Measurements from ENCODE around the gene TRNAU1AP. TPM values are rescaled to one million over a fixed set of nuclear protein-coding genes. Genes with fewer than 3 reads are reported as not detected.

Gene TRNAU1AP
- total and polyA plus RNA-seq, 2 of the 13 experiments (the other 11 are each of a cell fraction or from before 2014, with no cell fraction given), result 29.0 to 42.9 TPM

GRCh38 chr1:28505406-28506187, 47.3 kb upstream of the TRNAU1AP start, which contains the start of gene RCC1 (continued):
- TF ChIP-seq ZSCAN29 (CRISPR knock-in tag; conservative IDR thresholded peaks at IDR 0.05) (no peak), U2AF2 (IDR thresholded peaks at IDR 0.05; ENCODE audit: low read depth, low read length) (no peak), SOX6 (IDR thresholded peaks at IDR 0.05) (no peak), SOX6 (CRISPR knock-in tag; IDR thresholded peaks at IDR 0.05) (peak; percentile 53), ZNF691 (CRISPR knock-in tag; IDR thresholded peaks at IDR 0.05; ENCODE audit: borderline replicate concordance, low read depth) (no peak), PAX8 (CRISPR knock-in tag; IDR thresholded peaks at IDR 0.05; ENCODE audit: borderline replicate concordance) (no peak), ZSCAN9 (CRISPR knock-in tag; IDR thresholded peaks at IDR 0.05; ENCODE audit: borderline replicate concordance) (peak; percentile 70), ZNF607 (CRISPR knock-in tag; IDR thresholded peaks at IDR 0.05; ENCODE audit: borderline replicate concordance) (no peak), NCOA5 (CRISPR knock-in tag; IDR thresholded peaks at IDR 0.05) (no peak), ZNF839 (CRISPR knock-in tag; IDR thresholded peaks at IDR 0.05; ENCODE audit: borderline replicate concordance) (no peak), NFIB (CRISPR knock-in tag; IDR thresholded peaks at IDR 0.05; ENCODE audit: borderline replicate concordance) (no peak), SIX4 (CRISPR knock-in tag; IDR thresholded peaks at IDR 0.05) (no peak), TSC22D2 (CRISPR knock-in tag; IDR thresholded peaks at IDR 0.05; ENCODE audit: borderline replicate concordance) (no peak), CREB1 (IDR thresholded peaks at IDR 0.05) (no peak), CREB1 (CRISPR knock-in tag; IDR thresholded peaks at IDR 0.05) (peak; percentile 84), TOPORS (CRISPR knock-in tag; IDR thresholded peaks at IDR 0.05) (no peak), POLR2G (IDR thresholded peaks at IDR 0.05; ENCODE audit: low read depth, low read length) (peak; percentile 100), BRCA1 (CRISPR knock-in tag; IDR thresholded peaks at IDR 0.05) (no peak), ZNF639 (CRISPR knock-in tag; conservative IDR thresholded peaks at IDR 0.05) (peak; percentile 56; the same call in 1 of the 2 replicates), ATF6 (CRISPR knock-in tag; conservative IDR thresholded peaks at IDR 0.05) (no peak), ADNP (CRISPR knock-in tag; IDR thresholded peaks at IDR 0.05) (0 out of 2 replicates have a peak, but pooled peaks have one; percentile 54), KDM5A (IDR thresholded peaks at IDR 0.05; ENCODE audit: borderline replicate concordance, low read length) (peak; percentile 77; the same call in 1 of the 2 replicates), THYN1 (CRISPR knock-in tag; IDR thresholded peaks at IDR 0.05; ENCODE audit: borderline replicate concordance, low read depth) (no peak), MIER2 (CRISPR knock-in tag; IDR thresholded peaks at IDR 0.05) (peak; percentile 32; the same call in 1 of the 2 replicates), GMEB2 (CRISPR knock-in tag; IDR thresholded peaks at IDR 0.05; ENCODE audit: low read depth) (no peak), PTBP1 (IDR thresholded peaks at IDR 0.05; ENCODE audit: low read depth, low read length, poor library complexity, severe bottlenecking) (no peak)
